Measurements from ENCODE around the gene TSR3.

DNA sequence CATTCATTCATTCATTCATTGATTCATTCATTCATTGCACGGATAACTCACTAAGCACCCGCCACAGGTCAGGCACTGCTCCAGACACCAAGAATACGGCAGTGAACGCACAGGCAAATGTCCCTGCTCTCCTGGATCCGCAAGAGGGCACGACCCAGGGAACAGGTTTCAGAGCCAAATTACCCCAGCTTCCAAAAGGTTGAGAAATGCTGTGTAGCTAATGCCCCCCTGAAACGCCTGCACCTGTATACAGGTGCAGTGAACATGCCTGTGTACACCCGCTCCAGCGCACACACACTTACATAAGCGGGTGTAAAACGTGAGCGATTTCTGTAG lies 51.8 kb downstream of the TSR3 start:
- TF ChIP-seq, protein P1, sequence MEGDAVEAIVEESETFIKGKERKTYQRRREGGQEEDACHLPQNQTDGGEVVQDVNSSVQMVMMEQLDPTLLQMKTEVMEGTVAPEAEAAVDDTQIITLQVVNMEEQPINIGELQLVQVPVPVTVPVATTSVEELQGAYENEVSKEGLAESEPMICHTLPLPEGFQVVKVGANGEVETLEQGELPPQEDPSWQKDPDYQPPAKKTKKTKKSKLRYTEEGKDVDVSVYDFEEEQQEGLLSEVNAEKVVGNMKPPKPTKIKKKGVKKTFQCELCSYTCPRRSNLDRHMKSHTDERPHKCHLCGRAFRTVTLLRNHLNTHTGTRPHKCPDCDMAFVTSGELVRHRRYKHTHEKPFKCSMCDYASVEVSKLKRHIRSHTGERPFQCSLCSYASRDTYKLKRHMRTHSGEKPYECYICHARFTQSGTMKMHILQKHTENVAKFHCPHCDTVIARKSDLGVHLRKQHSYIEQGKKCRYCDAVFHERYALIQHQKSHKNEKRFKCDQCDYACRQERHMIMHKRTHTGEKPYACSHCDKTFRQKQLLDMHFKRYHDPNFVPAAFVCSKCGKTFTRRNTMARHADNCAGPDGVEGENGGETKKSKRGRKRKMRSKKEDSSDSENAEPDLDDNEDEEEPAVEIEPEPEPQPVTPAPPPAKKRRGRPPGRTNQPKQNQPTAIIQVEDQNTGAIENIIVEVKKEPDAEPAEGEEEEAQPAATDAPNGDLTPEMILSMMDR (IDR thresholded peaks at IDR 0.05) = no peak
- no peak for TF ChIP-seq POLR2AphosphoS5 (IDR thresholded peaks at IDR 0.05)
- no peak for TF ChIP-seq POLR2A (IDR thresholded peaks at IDR 0.05; ENCODE audit: low read depth)
- TF ChIP-seq EP300 (IDR thresholded peaks at IDR 0.05) = no peak
